Non-pigmented ciliary epithelial cell (primary cell): ENCODE measurements around the gene TBC1D5.
"Not testable (repeated sequence)": the region's sequence is repeated elsewhere in the genome, so short reads cannot be mapped to it uniquely, and the experiment has no call there.

ENCODE experiments used
- DNase-seq: peaks from one replicate; pipeline ENCODE4 v3.0.0-alpha.2; 2010; ENCODE audit warnings: low read depth

Gene TBC1D5

DNA sequence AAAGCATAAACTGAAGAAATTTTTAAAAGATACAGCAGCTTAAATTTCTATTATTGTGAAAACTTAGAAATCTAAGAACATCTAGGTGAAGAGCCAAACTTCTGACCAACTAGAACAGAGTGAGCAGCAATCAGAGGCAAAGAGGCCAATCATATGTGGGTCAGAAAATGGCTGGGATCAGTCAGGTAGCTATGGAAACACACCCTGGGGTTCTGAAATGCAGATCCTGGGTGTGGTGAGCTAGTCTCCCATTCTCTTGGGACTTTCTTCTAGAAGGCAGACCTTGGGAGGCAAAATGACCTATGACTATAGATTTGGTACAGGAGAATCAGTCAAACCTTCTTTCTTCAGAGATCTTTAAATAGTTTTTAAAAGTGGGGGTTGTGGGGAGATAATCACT lies 385.8 kb downstream of the TBC1D5 start:
- DNase-seq, result no peak

DNA sequence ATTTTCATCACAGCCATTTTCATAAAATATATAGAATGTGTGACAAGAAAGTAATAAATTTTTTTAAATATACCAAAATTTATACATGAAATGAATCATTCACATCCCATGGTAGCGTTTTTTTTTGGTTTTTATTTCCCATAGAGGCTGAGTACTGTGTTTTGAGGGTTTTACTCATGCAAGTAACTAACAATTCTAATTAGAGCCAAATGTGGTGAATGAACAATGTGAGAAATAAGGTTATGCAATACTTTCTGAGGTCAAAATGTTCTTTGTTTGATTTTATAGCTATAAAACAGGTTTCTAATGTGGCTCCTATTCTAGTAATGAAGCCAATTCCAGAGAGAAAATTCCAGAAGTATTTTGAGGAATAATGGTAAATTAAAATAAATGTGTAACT lies 386.8 kb downstream of the TBC1D5 start:
- peak; percentile 5 for DNase-seq

DNA sequence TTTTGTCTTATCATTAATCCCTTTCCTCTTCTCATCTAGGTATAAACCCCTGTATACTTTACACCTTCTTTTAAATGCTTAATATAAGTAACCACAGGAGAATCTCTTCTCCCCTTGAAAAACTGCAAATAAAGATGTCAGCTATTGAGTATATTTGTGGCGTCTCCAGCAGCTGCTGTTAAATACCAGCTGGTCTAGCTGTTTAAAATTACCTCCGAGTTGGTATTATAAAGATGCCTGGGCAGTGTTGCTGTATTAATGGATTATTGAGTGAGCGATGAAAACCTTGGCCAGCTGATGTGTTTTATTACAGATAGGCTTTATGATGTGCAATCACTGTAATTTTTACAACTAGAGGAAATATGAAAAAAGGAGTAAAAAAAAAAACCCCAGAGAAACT lies 388.1 kb downstream of the TBC1D5 start:
- no peak for DNase-seq

DNA sequence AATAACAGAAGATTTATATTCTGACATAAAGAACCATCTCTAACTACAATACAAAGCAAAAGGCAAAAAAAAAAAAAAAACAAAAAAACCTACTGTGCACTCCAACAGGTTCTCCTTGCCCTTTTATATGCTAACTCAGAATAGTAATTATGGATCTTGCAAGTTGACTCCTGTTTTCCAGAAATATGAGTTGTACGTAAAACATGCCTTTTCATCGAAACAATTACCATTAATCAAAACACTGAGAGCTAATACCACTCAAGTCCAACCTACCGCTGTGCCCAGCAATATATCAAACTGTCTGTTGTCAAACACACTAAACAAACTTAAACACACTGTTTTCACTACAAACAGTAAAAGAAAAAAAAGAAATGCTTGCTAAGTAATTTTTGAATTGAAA lies 389.8 kb downstream of the TBC1D5 start:
- DNase-seq, result no peak

DNA sequence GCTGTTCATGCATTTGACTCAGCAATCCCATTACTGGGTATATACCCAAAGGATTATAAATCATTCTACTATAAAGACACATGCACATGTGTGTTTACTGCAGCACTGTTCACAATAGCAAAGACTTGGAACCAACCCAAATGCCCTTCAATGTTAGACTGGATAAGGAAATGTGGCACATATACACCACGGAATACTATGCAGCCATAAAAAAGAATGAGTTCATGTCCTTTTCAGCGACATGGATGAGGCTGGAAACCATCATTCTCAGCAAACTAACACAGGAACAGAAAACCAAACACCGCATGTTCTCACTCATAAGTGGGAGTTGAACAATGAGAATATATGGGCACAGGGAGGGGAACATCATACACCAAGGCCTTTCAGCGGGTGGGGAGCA lies 391.2 kb downstream of the TBC1D5 start:
- not testable (repeated sequence) for DNase-seq

DNA sequence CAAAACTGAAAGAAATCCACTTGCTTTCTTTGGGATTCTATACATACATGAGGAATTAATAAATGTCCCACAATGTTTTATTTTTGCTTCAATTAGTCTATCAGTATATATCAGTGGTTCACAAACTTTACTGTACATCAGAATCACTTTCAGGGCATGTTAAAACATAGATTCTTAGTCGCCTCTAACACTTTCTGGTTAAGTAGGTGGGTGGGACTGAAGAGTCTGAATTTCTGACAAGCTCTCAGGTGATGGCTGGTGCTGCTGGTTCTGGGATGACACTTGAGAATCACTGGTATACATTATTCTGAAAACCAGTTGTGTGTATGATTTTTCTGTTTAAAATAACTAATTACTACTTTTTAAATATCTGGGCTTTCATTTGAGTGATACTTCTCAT lies 393.3 kb downstream of the TBC1D5 start:
- no peak for DNase-seq

DNA sequence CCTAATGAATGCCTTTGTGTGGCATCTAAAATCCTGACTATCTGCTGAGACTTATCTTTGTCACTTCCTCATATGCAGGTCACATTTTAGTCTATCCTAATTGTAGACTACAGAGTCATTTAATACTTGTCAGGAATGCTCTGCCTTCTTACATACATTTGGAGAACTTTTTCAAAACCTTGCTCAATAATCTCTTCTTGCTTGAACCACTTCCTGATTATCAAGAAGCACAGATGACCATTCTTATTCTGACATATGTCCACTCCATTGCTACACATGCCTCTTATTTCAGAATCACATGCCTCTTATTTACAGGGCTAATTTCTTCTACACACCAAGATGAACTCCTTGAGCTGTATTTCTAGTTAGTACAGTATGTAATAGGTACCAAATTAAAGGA lies 400.3 kb downstream of the TBC1D5 start:
- no peak for DNase-seq

DNA sequence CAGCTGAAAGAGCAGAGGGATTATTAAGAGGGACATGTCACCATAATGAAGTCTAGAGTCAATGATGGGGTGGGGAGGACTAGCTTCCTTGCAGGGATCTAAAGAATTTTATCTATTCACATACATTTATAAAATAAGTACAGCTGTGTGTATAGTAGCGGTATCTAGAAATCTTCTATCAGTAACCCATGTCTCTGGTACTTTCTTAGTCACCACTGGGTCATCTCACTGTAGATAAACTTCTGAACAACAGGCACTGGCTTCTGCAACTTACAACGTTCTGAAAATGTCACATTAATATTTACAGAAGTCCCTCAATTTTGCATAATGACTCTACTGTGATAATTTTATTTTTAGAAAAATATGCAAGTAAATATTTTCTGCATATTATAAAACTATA lies 401.7 kb downstream of the TBC1D5 start:
- DNase-seq, result no peak

DNA sequence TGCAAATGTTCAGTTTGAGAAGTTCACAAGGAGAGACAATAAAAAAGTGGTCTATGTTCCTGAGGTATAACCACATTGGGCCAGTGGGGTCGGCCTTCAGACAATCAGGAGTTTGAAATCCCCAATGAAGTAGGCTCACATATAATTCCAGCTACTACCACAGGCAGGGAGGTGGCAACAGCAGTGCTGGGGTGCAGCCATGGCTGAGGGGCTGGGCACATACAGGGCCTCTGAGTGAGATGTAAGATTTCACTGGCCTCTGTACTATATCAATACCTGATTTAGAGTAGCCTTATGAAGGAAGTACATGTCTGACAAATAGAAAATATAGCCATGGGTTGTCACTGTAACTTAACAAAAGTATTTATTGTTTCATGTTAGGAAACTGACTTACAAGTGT lies 402.2 kb downstream of the TBC1D5 start:
- DNase-seq, result no peak

DNA sequence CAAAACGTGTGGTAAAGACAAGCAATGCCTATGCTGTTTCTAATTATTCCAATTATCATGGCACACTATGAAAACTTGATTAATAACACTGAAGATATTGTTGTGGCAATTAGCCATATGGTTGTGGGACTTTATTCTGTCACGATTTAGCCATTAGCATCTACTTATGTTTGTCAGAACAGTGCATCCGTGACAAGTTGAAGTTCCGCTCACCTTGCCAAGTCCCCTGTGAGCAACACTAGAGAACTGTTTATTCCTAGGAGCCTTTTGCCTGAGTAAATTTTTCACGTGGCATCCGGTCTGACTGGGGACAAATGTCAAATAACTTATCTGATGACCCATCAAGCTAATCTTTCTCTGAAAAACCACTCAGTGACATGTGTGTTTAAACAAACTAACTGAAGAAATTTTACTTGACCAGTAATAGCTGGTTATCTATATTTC lies 403.3 kb downstream of the TBC1D5 start:
- no peak for DNase-seq

DNA sequence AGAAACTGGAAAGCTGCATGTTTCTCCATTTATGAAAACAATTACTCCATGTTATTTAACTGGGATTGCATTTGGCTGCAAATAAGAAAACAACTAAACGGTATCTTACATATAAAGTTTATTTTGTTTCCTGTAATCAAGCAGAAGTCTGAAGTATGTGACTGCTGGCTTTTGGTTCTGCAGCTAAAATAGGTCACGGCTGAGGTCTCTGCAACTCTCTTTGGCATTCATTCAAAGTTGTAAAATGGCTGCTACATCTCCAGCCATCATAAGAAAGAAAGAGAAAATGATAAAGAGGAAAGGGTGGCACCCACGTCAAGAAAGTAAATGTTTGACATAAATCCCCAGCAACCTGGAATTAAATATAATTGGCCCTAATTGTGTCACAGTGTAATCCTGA lies 406.1 kb downstream of the TBC1D5 start:
- no peak for DNase-seq

DNA sequence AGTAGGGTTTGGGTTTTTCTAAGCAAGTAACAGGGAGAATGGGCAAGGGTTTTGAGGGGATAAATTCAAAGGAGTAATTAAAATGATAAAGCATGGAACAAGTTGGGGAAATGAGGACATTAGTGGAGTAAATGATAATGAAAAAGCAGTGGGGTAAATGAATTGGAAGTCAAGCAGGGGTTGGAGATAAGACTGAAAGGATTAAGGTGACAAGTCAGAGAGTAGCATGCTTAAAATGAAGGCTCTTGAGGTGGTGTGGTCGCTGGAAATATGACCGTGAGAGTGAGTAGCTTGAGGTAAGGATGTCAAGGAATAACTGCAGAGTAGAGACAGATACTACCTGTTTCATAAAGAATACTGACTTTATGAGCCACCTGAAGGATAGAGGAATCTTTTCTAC lies 408.5 kb downstream of the TBC1D5 start:
- DNase-seq, result no peak

DNA sequence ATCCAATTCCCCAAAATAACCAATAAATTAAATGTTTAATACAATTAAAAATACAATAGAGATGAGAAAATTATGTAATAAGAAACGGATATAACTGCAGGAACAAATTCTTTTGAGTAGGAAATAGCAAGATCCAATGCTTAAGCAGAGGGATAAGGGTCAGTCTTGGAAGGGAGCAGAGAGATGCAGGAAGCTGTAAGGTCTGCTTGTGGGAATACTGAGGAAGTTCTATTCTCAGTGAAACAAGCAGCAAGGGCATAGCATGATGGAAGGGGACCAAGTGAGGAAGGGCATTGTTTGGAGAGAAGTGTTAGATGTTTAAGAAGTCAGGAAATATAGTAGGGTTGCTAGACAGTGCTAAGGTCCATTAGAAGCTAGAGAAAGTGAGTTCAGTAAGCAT lies 409.0 kb downstream of the TBC1D5 start:
- DNase-seq, result no peak

DNA sequence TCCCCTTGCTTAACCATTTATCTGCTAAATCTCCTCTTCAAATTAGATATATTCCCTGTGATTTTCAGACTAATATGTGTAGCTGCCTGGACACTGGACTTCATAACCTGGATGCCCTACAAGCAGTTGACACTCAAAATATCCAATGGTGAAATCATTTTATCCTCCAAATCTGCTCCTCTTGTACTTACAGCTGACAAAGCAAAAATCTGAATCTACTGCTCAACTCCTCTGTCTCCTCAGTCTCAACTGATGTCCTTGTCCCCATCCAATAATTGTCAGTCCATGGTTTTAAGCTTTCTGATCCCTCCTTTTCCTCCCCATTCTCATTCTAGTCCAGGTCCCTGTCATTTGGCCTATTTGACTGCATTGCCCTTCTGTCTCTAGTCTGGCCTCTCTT lies 411.8 kb downstream of the TBC1D5 start:
- no peak for DNase-seq

DNA sequence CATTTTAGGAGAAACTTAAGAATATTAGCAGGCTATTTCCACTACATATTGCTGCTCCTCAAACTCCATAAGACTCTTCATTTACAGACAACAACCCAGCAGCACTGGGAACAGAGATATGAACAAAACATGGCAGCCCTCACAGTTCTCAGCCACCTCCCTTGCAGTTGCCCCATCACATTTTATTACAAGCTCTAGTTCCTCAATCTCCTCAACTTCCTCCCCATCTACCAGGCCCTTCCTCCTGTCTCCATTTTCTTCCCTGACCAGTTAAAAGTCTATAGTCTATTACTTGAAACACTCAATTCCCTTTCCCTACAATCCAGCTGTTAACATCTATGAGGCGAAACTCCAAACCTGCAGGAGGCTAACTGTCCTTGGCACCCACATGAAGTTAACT lies 412.5 kb downstream of the TBC1D5 start:
- no peak for DNase-seq

DNA sequence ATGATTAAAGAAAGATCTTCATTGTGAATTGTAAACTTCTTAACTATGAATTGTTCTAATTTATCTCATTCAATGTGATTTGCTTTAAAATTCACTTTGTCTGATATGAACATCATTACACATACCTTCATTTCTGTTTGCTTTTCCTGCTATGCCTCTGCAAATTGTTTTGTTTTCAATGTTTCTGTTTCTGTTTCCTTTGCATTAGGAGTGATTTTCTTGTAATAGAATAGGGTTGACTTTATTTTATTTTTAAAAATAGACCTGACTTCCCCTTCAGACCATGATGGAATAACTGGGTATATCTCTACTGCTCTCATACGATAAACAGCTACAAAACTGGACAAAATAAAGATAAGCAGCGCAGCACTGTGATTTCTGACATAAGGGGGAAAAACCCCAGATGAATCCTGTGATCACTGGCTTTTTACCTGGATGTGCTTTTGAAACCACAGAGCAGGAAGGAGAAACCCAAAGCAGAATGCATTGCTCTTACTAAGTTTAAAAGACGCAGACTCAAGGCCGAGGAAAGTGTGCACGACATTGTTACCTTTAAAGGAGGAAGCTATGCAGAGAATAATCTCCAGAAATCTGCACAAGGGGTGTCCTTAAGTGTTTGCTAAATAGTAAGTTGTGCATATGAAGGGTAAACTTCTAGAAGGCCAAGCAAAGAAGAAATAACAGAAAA lies 420.2 kb downstream of the TBC1D5 start:
- DNase-seq, result no peak

DNA sequence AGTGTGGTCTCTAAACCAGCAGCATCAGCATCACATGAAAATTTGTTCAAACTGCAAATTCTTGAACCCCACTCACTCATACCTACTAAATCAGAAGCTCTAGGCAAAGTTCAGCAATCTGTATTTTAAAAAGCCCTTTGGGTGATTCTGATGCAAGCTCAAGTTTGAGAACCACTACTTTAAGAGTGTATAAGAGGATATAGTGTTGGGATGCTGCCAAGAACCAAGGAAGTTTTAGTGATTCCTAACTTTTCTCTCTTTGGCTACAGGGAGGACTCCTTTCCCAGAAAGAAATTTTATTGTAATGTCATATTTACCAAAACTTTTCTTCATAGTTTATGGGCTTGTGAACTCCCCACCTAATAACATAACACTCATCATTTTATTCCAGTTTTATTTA lies 422.2 kb downstream of the TBC1D5 start:
- DNase-seq, result no peak

DNA sequence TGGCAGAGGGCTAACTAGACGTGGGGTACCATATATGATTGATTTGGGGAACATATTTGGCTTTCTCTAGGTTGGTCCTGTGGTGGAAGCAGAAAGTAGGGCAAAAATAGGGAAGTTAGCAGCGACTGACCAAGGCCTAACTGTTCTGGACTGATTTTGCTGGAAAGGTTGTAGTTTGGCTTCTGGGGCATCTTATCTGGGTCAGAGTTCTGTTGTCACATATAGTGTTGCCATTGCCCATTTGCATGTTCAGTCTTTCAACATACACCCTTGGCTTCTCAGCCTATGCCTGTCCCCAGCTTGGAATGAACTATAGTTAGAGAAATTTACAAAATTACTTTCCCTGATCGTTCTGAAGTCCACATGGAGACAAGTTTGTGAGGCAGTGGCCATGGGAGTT lies 426.5 kb downstream of the TBC1D5 start:
- DNase-seq, result no peak

DNA sequence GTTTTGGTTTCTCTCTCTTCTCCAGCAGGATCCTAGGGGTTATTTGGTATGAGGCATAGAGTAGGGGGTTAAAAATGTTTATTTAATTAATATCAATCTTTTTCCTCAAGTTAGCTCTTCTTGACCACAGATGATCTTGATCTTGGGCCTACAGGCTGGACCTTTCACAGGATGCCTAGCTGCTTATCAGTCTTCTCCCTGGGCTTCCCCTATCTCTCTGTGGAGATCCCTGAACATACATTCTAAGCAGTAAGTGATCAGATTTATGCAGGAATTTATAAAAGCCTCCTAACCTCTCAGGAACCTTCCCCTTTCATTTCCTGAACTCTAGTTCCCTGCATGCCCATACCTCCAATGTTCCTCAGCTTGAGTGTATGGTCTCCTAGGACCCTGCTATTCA lies 428.3 kb downstream of the TBC1D5 start:
- no peak for DNase-seq

DNA sequence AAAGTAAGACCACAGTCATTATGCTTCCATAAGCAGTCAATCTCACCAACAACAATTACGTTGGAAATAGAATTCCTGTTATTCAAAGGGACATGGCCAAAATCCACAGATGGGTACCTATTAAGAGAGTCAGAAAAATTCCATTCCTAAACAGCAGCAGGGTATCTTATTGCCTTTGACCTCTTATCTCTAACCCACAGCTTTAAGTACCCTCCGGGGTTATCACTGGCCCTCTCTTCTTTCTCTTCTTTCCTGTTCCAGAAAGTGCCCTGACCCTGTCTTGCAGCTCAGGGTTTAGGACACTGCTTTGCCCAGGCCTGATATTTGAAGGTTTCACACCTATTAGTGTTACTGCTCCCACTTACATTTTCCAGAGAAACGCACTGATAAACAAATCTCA lies 428.7 kb downstream of the TBC1D5 start:
- no peak for DNase-seq

DNA sequence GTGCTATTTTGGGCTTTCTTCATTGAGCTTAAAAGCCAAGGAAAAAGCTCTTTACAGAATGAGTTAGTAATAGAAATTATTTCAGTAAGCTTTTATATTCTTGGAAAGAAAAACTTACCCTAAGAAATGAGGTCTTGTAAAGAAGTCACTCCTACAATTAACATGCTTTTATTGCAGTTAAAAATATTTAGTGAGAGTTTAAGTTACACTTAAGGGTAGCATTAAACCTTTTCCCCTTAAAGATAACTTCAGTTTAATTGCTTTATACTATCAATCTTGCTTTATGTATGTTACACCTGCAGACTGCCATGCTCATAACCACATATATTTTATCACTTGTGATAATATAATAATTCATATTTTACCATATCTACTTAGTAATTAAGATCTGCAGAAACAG lies 431.4 kb downstream of the TBC1D5 start:
- DNase-seq, result no peak

DNA sequence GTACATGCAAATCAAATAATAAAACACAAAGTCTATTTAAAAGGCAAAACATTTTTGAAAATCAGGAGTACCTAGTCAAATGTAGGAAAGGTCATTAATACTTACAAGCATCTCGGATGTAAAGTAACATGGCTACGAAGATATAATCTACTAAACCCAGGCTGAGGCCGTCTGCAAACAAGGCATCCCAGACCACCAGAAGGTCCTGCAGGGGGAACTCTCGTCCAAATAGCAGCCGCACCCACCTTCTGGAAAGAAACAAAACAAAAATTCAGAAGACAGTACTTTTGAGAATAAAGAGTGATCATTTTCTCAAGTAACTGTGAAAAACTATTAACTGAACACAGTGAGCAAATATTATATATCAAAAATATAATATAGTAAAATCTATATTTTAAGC lies 434.5 kb downstream of the TBC1D5 start:
- no peak for DNase-seq

DNA sequence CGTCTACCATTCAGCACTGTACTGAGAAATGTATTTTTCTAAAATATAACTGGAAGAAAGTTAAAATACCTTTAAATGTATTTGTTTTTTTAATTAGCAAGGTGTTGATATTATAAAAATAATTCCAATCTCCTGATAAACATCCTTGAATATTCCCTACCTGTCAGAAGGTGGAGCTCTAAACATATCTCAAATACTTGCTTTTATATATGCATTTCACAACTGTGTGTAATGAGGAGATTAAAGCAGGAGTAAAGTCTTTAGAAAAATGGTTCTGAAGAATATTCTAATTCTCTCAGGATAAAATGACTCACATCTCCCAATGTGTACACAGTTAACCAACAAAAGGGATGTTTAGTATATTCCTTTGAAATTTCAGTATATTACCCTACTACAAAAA lies 434.9 kb downstream of the TBC1D5 start:
- no peak for DNase-seq

DNA sequence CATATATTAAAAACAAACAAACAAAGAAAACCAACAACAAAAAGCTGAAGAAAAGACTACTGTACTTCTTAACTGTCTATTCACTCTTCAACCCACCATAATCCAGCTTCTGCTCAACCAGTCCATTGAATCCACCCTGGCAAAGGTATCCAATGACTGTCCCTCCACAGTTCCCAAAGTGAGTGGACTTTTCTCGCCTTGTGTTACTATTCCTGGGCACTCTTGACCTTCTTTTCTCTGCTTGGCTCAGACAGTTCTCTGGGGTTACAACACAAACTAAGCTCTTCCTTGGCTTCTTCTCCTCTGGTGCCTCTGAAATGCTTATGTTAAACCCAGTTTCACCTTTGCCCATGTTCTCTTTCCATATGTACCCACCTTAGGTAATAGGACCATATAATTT lies 437.5 kb downstream of the TBC1D5 start:
- no peak for DNase-seq

DNA sequence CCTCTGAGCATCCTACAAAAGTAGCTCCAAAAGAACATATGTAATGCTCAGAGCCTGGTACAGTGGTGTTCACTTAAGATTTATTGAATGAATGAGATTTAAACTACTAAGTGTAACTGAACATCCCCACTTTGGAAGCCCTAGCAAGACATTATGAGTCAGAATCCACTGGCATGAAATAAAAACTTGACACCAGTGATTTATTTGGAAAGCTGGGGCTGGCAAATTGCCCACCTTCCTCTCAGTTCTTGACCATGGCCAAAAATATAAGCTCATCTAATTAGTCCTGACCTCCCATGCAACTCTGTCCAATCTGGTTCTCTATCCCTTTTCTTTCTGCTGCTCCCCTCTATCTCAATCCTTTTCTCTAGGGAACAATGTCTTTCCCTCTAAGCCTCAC lies 439.7 kb downstream of the TBC1D5 start:
- DNase-seq, result no peak
